Activated CD8-positive, alpha-beta T cell treated with anti-CD3 and anti-CD28 coated beads, Interleukin-2, amount 10 ng/mL, durations not matched to agents 7 days and 5 days (primary cell): Measurements from ENCODE around the gene EPAS1. TPM values are rescaled to one million over a fixed set of nuclear protein-coding genes. Genes with fewer than 3 reads are reported as not detected.

Source experiments
- ATAC-seq: fragments of 150-1000 bp; cut with Tn5 transposase; one replicate; pipeline ENCODE4 v1.10.0; 2021; ENCODE audit warnings: moderate library complexity
- CTCF ChIA-PET: fragments of 350-600 bp; sonication (Branson Sonifier 250); formaldehyde crosslinking; loops from one replicate; lab custom pipeline; 2021; ENCODE audit warnings: antibody characterized with exemption; lab: Charles Lee
- POLR2A ChIA-PET: fragments of 350-600 bp; sonication (Branson Sonifier 250); formaldehyde crosslinking; loops from one replicate; lab custom pipeline; 2021; ENCODE audit warnings: antibody characterized with exemption; lab: Charles Lee
- DNase-seq: peaks from one replicate; pipeline ENCODE4 v3.0.0-alpha.2; 2020
- H3K27ac Mint-ChIP-seq: one replicate; pipeline ENCODE4 v1.8.0; 2021; ENCODE audit warnings: mild to moderate bottlenecking, mixed read lengths
- H3K27me3 Mint-ChIP-seq: one replicate; pipeline ENCODE4 v1.8.0; 2021; ENCODE audit warnings: low read depth, mixed read lengths
- H3K36me3 Mint-ChIP-seq: one replicate; pipeline ENCODE4 v1.8.0; 2021; ENCODE audit warnings: low read depth, mixed read lengths
- H3K4me1 Mint-ChIP-seq: one replicate; pipeline ENCODE4 v1.8.0; 2021; ENCODE audit warnings: low read depth, mixed read lengths
- H3K4me3 Mint-ChIP-seq: one replicate; pipeline ENCODE4 v1.8.0; 2021; ENCODE audit warnings: mild to moderate bottlenecking, mixed read lengths
- H3K9me3 Mint-ChIP-seq: one replicate; pipeline ENCODE4 v1.8.0; 2022; ENCODE audit warnings: mixed read lengths; ENCODE audit not compliant: insufficient read depth
- total RNA-seq, 2 experiments: library from RNA; stranded (reverse); gene quantifications; one replicate each; pipeline ENCODE4 v1.2.3, GENCODE V29; 2021

EPAS1 gene
- total RNA-seq, 2 experiments from 2014 or later, result 12.6 to 16.2 TPM

DNA sequence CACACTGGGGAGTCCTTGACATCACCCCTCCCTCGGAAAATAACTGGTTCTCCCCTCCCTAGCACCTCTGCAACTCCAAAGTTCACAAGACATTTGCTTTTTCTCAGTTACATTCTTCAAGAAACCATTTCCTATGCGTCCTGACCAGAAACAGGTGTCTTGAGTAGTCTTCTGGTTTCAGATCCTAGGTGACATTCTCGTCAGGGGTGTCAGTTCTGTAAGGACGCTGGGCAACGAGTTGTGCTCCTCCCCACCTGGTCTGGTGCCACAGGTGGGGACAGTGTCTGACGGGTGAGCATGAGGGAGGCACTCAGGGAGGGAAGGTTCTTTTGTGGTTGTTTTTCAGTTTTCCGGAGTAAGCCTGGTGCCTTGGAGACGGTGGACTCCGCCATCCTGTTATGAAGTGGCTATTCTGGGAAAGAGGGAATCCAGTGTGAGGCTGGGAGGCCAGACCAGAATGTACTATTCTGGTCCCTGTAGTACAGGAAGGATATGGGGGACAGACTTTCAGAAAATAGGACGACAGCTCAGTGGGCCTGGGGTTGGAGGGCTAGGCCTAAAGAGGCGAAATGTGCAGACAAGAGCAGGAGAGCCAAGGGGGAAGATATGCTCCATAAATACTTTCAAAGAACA, 50.6 kb downstream of the EPAS1 start:
- H3K4me3 Mint-ChIP-seq, result peak overlapping the region; percentile 19
- no peaks in the 10 kb centered on the region for H3K9me3 Mint-ChIP-seq
- H3K27me3 Mint-ChIP-seq, result peaks cover 11% of the 10 kb centered on the region
- peaks cover 15% of the 10 kb centered on the region for H3K36me3 Mint-ChIP-seq
- POLR2A ChIA-PET, result no interaction called here
- ATAC-seq (no peak), DNase-seq (no peak)
- CTCF ChIA-PET, result interaction anchor here (2.1 kb wide), 1 partner anchor 8 kb away, joined by 6 read pairs; no protein-coding TSS in a partner anchor
- H3K27ac Mint-ChIP-seq, result peak overlapping the region; percentile 63
- H3K4me1 Mint-ChIP-seq, result peaks cover 64% of the 10 kb centered on the region

DNA sequence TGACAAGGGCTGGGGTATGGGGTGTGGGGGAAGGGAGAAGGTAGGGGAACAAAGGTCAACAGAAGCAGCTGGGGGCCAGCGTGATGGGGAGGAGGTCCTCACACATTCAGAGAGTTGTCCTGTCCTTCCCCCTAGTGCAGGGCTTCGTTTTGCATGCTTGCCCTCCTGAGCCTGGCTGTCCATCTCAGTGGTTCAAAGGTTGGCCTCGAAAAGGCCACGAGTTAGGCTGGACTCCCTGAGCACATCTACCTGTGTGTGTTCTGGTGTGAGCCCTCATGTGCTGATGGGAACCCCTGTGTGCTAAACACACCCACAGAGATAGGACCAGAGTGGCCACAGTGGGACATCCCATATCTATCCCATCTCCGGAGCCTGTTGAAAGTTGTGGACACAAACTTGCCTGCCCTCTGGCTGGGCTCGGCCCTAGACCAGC, 51.9 kb downstream of the EPAS1 start:
- H3K27ac Mint-ChIP-seq, result no peak overlapping the region
- H3K4me3 Mint-ChIP-seq, result no peak overlapping the region
- peaks cover 4% of the 10 kb centered on the region for H3K27me3 Mint-ChIP-seq
- ATAC-seq, result no peak
- peaks cover 24% of the 10 kb centered on the region for H3K36me3 Mint-ChIP-seq
- POLR2A ChIA-PET, result interaction anchor here (0.9 kb wide), 1 partner anchor 52 kb away, joined by 3 read pairs; the partner anchor contains the start of gene EPAS1
- CTCF ChIA-PET, result interaction anchor here (0.9 to 2.0 kb wide), 3 partner anchors 17 to 286 kb away, joined by 3 to 7 read pairs (median 7); no protein-coding TSS in a partner anchor
- H3K4me1 Mint-ChIP-seq, result peaks cover 78% of the 10 kb centered on the region
- H3K9me3 Mint-ChIP-seq, result no peaks in the 10 kb centered on the region
- no peak for DNase-seq

DNA sequence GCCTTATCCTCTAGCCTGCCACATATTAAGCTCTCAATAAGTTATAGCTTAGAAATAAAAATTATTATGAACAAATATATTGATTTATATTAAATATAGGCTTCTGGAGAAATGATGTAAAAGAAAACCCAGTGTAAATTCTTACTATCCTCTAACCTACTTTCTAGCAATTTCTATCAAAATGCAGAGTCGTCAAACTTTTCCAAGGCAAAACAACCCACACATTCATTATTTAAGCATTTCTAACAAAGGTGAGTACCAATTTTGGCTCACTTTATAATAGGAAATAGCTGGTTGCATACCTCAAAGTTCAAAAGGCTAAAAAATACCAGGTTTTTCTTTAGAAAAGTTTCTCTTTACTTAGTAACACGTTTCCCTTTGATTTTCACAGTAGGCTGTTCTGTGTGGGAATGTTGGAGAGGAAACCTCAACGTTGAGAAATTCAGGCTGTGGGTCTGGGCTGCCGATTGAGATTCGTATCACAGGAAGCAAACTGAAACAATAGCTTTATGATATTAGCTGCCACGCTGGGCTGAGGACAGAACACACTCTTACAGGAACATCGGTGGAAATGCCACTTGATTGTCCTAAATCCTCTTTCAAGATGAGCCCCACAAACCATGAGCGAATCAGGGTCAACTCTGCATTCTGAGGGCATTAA, 53.0 kb downstream of the EPAS1 start:
- H3K36me3 Mint-ChIP-seq, result peaks cover 28% of the 10 kb centered on the region
- POLR2A ChIA-PET, result interaction anchor here (0.6 to 0.9 kb wide), 3 partner anchors 12 to 53 kb away, joined by 3 read pairs; partner anchors contain the start of gene EPAS1
- H3K4me3 Mint-ChIP-seq, result peak overlapping the region; percentile 70
- DNase-seq (no peak), ATAC-seq (no peak)
- H3K27me3 Mint-ChIP-seq, result no peaks in the 10 kb centered on the region
- peak overlapping the region; percentile 87 for H3K27ac Mint-ChIP-seq
- H3K9me3 Mint-ChIP-seq, result no peaks in the 10 kb centered on the region
- peaks cover 86% of the 10 kb centered on the region for H3K4me1 Mint-ChIP-seq
- CTCF ChIA-PET, result interaction anchor here (0.9 to 2.0 kb wide), 5 partner anchors 11 to 339 kb away, joined by 3 to 7 read pairs (median 4); no protein-coding TSS in a partner anchor

DNA sequence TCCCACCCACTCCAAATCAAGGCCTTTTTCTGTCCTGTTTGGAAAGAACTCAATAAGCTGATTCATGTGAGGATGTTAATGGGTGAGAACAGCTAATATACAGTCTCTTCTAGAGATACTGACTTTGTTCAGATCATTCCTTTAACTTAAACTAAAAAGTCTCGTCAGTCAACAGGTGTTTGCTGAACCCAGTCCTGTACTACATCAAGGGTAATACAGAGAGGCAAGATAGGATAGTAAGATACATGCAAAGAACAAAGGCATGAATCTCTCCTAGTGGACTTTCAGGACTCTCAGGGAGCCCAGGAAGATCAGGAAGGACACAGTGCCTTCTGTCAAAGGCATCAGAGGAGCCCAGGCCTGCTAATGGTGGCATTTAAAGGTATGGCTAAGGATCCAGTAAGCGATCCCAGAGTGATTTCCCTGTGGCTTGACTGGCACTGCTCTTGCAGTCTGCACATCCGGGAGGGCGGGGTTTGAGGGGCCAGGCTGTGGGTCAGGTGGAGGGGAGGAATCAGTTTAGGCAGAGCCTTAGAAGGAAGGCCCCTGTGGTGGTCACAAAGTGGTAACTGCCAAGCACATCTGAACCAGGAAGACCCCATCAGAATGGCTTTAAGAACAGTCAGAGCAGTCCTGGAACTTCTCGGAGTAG, 54.0 kb downstream of the EPAS1 start:
- H3K27me3 Mint-ChIP-seq, result no peaks in the 10 kb centered on the region
- peaks cover 31% of the 10 kb centered on the region for H3K36me3 Mint-ChIP-seq
- H3K4me1 Mint-ChIP-seq, result peaks cover 92% of the 10 kb centered on the region
- DNase-seq (peak; percentile 71), ATAC-seq (peak; percentile 55)
- peak overlapping the region; percentile 87 for H3K27ac Mint-ChIP-seq
- peak overlapping the region; percentile 70 for H3K4me3 Mint-ChIP-seq
- H3K9me3 Mint-ChIP-seq, result no peaks in the 10 kb centered on the region
- POLR2A ChIA-PET, result interaction anchor here (0.8 kb wide), 1 partner anchor 11 kb away, joined by 3 read pairs; no protein-coding TSS in a partner anchor
- CTCF ChIA-PET, result interaction anchor here (1.8 to 2.0 kb wide), 2 partner anchors 288 to 340 kb away, joined by 4 to 7 read pairs; no protein-coding TSS in a partner anchor

DNA sequence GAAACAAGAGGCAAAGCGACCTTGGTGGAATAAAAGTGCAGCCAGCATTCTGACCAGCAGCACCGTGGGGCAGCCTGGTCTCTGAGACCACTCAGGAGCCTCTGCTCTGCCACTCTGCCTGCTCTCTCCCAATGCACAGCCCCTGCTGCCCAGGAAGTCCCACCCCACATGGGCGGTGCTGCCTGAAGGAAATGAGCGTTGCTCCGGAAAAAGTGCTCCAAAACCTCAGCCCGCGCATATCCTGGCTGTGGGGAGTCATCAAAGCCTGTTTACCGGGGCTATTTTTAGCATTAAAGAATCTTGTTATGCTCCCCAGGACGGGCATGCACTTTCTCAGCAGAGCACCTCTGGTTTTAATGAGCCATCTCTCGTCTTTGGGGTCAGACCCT, 54.5 kb downstream of the EPAS1 start:
- H3K27ac Mint-ChIP-seq, result peak overlapping the region; percentile 87
- peak; percentile 89 for DNase-seq
- H3K36me3 Mint-ChIP-seq, result peaks cover 35% of the 10 kb centered on the region
- ATAC-seq, result peak; percentile 89
- peak overlapping the region; percentile 70 for H3K4me3 Mint-ChIP-seq
- ChIA-PET CTCF (no interaction called here), POLR2A (no interaction called here)
- H3K4me1 Mint-ChIP-seq, result peaks cover 94% of the 10 kb centered on the region
- no peaks in the 10 kb centered on the region for H3K27me3 Mint-ChIP-seq
- H3K9me3 Mint-ChIP-seq, result no peaks in the 10 kb centered on the region

DNA sequence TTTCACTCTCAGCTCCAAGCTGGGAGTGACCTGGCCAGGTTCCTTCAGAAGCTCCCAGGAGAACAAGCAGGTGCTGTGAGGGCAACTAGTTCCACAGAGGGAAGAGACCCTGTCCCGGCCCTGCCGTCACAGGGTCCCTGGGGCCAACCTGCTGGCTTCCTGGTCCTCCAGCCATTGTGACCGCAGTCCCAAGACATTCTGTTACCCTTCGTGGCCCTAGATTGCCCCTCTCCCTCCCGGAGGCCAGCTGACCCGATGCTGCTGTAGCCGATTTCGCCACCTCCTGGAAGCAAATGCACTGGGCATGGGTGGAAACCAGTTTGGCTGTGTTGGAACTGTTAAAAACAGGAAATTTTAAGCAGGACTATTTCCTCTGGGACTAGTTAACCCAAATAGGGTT, 55.4 kb downstream of the EPAS1 start:
- ChIA-PET POLR2A (no interaction called here), CTCF (interaction anchor here (0.6 kb wide), 1 partner anchor 258 kb away, joined by 4 read pairs; no protein-coding TSS in a partner anchor)
- H3K9me3 Mint-ChIP-seq, result no peaks in the 10 kb centered on the region
- no peak for DNase-seq
- no peak for ATAC-seq
- peak overlapping the region; percentile 70 for H3K4me3 Mint-ChIP-seq
- H3K27ac Mint-ChIP-seq, result peak overlapping the region; percentile 87
- no peaks in the 10 kb centered on the region for H3K27me3 Mint-ChIP-seq
- H3K4me1 Mint-ChIP-seq, result peaks cover 94% of the 10 kb centered on the region
- H3K36me3 Mint-ChIP-seq, result peaks cover 38% of the 10 kb centered on the region

DNA sequence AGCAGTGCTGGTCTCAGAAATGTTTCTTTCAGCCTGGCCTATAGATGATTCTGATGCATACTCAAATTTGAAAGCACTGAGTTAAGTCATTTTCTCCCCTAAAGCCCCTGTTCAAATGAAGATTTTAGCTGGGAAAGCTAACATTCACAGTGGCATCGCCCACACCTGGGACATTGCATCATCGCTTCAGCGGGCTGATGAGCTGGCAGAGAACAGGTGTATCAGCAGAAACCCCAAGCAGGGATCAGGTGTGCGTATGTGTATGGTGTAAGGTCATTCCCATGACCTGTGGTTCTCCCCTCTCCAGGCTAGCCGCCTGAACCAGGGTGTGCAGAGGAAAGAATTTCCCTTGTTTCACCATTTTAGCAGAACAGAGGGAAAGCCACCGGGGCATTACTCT, 56.3 kb downstream of the EPAS1 start:
- Mint-ChIP-seq H3K9me3 (no peaks in the 10 kb centered on the region), H3K27ac (no peak overlapping the region), H3K27me3 (no peaks in the 10 kb centered on the region), H3K4me1 (peaks cover 89% of the 10 kb centered on the region), H3K36me3 (peaks cover 40% of the 10 kb centered on the region), H3K4me3 (no peak overlapping the region)
- ChIA-PET POLR2A (interaction anchor here (0.6 to 1.0 kb wide), 2 partner anchors 10 to 578 kb away, joined by 3 read pairs; no protein-coding TSS in a partner anchor), CTCF (interaction anchor here (0.7 to 1.1 kb wide), 2 partner anchors 10 to 14 kb away, joined by 3 to 4 read pairs; no protein-coding TSS in a partner anchor)
- no peak for ATAC-seq
- DNase-seq, result no peak

DNA sequence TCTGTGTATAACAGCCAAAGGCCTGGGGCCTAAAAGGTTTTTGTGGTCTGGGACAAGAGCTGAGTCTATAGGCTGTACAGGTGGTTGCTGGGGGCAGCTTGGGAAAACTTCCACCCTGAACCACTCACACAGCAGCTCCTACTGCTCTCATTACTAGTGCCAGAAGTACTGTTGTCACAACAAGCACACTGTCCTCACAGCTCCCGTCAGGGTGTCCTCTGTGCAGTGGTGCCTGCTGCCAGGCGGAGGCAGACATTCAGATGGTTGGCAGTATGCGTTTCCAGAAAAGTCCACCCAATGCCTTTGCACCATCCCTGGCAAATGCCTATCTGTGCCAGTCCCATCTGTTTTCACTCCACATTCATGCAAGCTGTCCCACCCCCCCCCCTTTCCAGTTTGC, 58.5 kb downstream of the EPAS1 start:
- H3K4me1 Mint-ChIP-seq, result peaks cover 68% of the 10 kb centered on the region
- no peak for DNase-seq

DNA sequence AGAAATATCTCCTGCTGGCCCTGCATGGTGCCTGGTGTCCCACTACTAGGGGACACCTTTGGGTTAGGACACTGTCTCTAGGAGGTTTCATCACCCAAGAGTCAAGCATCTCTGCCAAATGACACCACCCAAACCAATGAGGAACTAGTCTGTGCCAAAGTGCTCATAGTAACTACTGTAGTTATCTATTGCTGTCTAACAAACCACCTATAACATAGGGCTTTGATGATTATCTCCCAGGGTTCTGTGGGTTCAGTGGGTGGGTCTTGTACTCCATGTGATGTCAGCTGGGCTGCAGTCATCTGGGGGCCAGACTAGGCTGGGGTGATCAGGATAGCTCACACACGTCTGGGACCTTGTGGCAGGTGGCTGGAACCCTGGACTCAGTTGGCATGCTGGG, 59.8 kb downstream of the EPAS1 start:
- peaks cover 43% of the 10 kb centered on the region for H3K36me3 Mint-ChIP-seq
- ChIA-PET CTCF (interaction anchor here (1.1 to 2.8 kb wide), 3 partner anchors 10 to 294 kb away, joined by 3 to 11 read pairs (median 10); partner anchors contain the start of gene EPAS1), POLR2A (no interaction called here)
- DNase-seq, result no peak
- H3K4me3 Mint-ChIP-seq, result no peak overlapping the region
- H3K9me3 Mint-ChIP-seq, result no peaks in the 10 kb centered on the region
- no peak for ATAC-seq
- H3K4me1 Mint-ChIP-seq, result peaks cover 65% of the 10 kb centered on the region
- H3K27ac Mint-ChIP-seq, result peak overlapping the region; percentile 10
- H3K27me3 Mint-ChIP-seq, result no peaks in the 10 kb centered on the region

More for the DNA sequence above, 58.5 kb downstream of the EPAS1 start:
- no peak for ATAC-seq
- POLR2A ChIA-PET, result no interaction called here
- CTCF ChIA-PET, result interaction anchor here (1.3 to 2.8 kb wide), 3 partner anchors 9 to 293 kb away, joined by 4 to 11 read pairs (median 6); no protein-coding TSS in a partner anchor
- Mint-ChIP-seq H3K9me3 (no peaks in the 10 kb centered on the region), H3K4me3 (no peak overlapping the region), H3K27me3 (no peaks in the 10 kb centered on the region), H3K36me3 (peaks cover 46% of the 10 kb centered on the region), H3K27ac (no peak overlapping the region)

DNA sequence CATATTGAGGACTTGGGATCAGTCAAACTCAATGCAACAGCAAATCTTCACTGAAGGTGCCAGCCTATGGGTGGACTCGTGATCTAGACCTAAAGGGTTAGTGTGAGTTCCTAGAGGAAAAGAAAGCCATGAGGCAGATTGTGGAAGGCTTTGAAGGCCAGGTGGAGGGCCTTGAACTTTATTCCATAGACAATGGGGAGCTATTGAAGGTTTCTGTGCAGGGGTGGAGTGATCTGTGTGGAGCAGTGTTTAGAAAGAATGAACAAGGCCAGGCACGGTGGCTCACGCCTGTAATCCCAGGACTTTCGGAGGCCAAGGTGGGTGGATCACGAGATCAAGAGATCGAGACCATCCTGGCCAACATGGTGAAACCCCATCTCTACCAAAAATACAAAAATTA, 61.5 kb downstream of the EPAS1 start:
- no peak for ATAC-seq
- CTCF ChIA-PET, result interaction anchor here (2.1 kb wide), 1 partner anchor 8 kb away, joined by 10 read pairs; no protein-coding TSS in a partner anchor
- H3K27ac Mint-ChIP-seq, result no peak overlapping the region

DNA sequence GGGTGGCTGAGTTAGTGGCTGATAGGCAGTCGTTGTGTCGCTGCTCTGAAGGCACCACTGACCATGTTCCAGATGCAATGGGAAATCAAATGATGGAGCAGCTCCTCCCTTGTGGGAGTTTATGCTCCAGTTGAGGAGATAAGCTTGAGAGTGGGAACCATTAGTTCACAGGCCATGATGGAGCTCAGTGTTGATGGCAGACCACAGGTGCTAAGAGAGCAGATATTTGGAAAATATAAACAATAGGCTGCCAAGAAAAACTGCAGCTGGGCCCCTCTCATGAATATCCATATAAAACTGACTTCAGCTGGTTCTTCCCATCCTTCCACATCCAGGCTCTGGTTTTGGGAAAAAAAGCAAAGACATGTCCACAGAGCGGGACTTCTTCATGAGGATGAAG, 63.1 kb downstream of the EPAS1 start:
- Mint-ChIP-seq H3K4me1 (peaks cover 66% of the 10 kb centered on the region), H3K27me3 (no peaks in the 10 kb centered on the region), H3K27ac (no peak overlapping the region), H3K36me3 (peaks cover 30% of the 10 kb centered on the region), H3K4me3 (no peak overlapping the region), H3K9me3 (no peaks in the 10 kb centered on the region)
- CTCF ChIA-PET, result interaction anchor here (1.6 kb wide), 1 partner anchor 297 kb away, joined by 4 read pairs; no protein-coding TSS in a partner anchor
- POLR2A ChIA-PET, result no interaction called here
- no peak for DNase-seq
- ATAC-seq, result no peak

More for the DNA sequence above, 61.5 kb downstream of the EPAS1 start:
- DNase-seq, result no peak
- Mint-ChIP-seq H3K4me1 (peaks cover 65% of the 10 kb centered on the region), H3K4me3 (no peak overlapping the region), H3K9me3 (no peaks in the 10 kb centered on the region), H3K27me3 (no peaks in the 10 kb centered on the region), H3K36me3 (peaks cover 34% of the 10 kb centered on the region)
- POLR2A ChIA-PET, result no interaction called here
